ENCODE data around the gene TTC7B. TPM values are rescaled to one million over a fixed set of nuclear protein-coding genes. Genes with fewer than 3 reads are reported as not detected.
"Not testable (repeated sequence)": the region's sequence is repeated elsewhere in the genome, so short reads cannot be mapped to it uniquely, and the experiment has no call there.

The TTC7B gene
- total RNA-seq, 4 donors from 2014 or later: 19.1 to 87.6 (median 22.1) TPM

DNA sequence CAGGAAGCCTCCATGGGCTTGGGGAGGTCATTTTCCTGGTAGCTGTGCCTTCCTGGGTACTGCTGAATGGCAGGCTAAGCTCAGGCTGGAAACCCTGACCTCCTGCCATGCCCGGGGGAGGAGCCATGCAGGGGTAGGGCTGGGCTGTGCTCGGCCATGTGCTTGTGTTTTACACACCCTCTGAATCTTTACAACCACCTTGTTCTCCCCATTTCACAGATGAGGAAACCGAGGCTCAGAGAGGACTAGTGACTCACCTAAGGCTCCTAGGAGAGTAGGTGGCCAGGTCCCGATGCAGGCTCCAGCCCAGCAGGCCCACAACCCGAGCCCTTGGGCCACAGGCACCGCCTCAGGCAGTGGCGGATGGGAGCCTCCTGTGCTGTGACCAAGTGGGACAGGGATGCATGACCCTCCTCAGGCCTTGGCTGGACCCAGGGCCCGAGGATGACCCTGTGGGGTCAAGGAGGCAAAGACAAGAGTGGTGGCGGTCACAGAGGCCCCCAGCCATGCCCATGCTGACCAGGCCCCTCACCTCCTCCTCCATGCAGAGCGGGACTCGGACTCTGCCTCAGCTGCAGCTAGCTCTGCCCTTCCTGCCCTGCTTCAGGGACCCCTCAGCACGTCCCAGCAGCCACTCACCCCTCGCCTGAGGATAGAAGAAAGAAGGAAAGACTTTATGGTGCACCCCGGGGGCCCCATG is 283.3 kb downstream of the TTC7B start:
- no peak for DNase-seq
- Histone ChIP-seq H3K9me3 (no peaks in the 10 kb centered on the region), H3K4me3 (replicated peaks in 1 of 3) (no peak overlapping the region), H3K27me3 (no peaks in the 10 kb centered on the region), H3K36me3 (no peaks in the 10 kb centered on the region), H3K4me1 (peaks cover 5 to 23% of the 10 kb centered on the region in 2 donors), H3K27ac (no peak overlapping the region)
- no peak for TF ChIP-seq POLR2A (IDR thresholded peaks at IDR 0.05)
- TF ChIP-seq, protein P1, sequence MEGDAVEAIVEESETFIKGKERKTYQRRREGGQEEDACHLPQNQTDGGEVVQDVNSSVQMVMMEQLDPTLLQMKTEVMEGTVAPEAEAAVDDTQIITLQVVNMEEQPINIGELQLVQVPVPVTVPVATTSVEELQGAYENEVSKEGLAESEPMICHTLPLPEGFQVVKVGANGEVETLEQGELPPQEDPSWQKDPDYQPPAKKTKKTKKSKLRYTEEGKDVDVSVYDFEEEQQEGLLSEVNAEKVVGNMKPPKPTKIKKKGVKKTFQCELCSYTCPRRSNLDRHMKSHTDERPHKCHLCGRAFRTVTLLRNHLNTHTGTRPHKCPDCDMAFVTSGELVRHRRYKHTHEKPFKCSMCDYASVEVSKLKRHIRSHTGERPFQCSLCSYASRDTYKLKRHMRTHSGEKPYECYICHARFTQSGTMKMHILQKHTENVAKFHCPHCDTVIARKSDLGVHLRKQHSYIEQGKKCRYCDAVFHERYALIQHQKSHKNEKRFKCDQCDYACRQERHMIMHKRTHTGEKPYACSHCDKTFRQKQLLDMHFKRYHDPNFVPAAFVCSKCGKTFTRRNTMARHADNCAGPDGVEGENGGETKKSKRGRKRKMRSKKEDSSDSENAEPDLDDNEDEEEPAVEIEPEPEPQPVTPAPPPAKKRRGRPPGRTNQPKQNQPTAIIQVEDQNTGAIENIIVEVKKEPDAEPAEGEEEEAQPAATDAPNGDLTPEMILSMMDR (IDR thresholded peaks at IDR 0.05): no peak
- intact Hi-C loops (cut with DNase I): no loop called here
- WGBS, 2 donors: 87 to 91% methylated on average over 10 to 12 of the region's 14 CpGs

DNA sequence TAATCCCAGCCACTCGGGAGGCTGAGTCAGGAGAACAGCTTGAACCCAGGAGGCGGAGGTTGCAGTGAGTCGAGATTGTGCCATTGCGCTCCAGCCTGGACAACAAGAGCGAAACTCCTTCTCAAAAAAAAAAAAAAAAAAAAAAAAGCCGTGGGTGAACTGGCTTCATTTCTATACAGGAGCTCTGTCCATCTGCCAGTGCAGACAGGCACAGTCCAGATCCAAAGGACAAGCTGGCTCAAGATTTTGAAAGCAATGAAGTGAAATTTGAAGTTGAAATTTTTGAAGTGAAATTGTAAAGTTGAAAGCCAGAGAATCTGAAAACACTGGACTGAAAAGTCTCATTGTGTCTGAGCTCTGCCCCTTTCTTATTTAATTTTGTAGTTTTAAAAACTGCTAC is 284.7 kb downstream of the TTC7B start:
- Histone ChIP-seq H3K27me3 (no peaks in the 10 kb centered on the region), H3K4me1 (peaks cover under 1 to 18% of the 10 kb centered on the region in 2 donors), H3K36me3 (no peaks in the 10 kb centered on the region), H3K9me3 (no peaks in the 10 kb centered on the region), H3K27ac (no peak overlapping the region), H3K4me3 (replicated peaks in 1 of 3) (no peak overlapping the region)
- intact Hi-C loops (cut with DNase I): no loop called here
- no peak for DNase-seq
- 91% methylated on average over 6 of the region's 6 CpGs for WGBS, 2 donors
- TF ChIP-seq, protein P1 (IDR thresholded peaks at IDR 0.05): no peak
- TF ChIP-seq POLR2A (IDR thresholded peaks at IDR 0.05): no peak

DNA sequence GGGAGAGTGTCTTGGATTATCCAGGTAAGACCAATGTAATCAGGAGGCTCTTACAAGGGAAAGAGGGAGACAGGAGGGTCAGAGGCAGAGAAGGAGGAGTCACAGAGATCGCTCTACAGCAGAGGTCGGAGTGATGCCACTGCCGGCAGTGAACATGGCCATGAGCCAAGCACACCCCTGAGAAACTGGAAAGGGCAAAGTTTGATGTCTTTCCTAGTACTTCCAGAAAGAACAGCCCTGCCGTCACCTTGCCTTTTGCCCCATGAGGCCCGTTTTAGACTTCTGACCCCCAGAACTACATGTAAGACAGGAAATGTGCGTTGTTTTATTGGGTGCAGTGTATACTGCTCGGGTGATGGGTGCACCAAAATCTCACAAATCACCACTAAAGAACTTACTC is 285.7 kb downstream of the TTC7B start:
- Histone ChIP-seq H3K27me3 (no peaks in the 10 kb centered on the region), H3K4me3 (replicated peaks in 1 of 3) (no peak overlapping the region), H3K4me1 (peaks cover 0 to 11% of the 10 kb centered on the region in 2 donors), H3K36me3 (no peaks in the 10 kb centered on the region), H3K9me3 (no peaks in the 10 kb centered on the region), H3K27ac (no peak overlapping the region)
- DNase-seq: no peak
- TF ChIP-seq POLR2A (IDR thresholded peaks at IDR 0.05): no peak
- TF ChIP-seq, protein P1 (IDR thresholded peaks at IDR 0.05): no peak
- intact Hi-C loops (cut with DNase I): no loop called here
- WGBS, 2 donors: 81 to 88% methylated on average over 7 of the region's 7 CpGs

DNA sequence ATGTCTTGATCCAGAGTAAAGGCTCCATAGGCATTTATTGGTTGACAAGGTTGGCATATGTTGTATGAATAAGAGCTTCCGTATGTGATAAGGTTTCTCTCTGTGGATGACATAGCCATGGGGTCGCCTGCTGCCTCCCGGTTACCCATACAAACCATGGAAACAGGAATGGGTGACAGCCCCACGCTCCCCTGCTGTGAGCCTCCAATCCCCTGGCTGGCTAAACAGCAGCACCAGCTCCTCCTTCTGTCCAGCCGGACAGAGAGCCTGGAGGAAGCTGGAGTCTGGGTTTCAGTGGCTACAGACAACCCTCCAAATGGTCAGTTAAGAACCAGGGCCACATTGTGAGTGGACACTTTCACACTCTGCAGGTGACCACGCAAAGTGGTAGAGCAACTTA is 288.3 kb downstream of the TTC7B start:
- Histone ChIP-seq H3K9me3 (no peaks in the 10 kb centered on the region), H3K27me3 (no peaks in the 10 kb centered on the region), H3K27ac (no peak overlapping the region), H3K4me1 (peaks cover 0 to 15% of the 10 kb centered on the region in 2 donors), H3K36me3 (no peaks in the 10 kb centered on the region), H3K4me3 (replicated peaks in 1 of 3) (no peak overlapping the region)
- TF ChIP-seq, protein P1 (IDR thresholded peaks at IDR 0.05): no peak
- TF ChIP-seq POLR2A (IDR thresholded peaks at IDR 0.05): no peak
- WGBS, 2 donors: 97 to 100% methylated on average over 4 to 6 of the region's 6 CpGs
- intact Hi-C loops (cut with DNase I): no loop called here
- no peak for DNase-seq

DNA sequence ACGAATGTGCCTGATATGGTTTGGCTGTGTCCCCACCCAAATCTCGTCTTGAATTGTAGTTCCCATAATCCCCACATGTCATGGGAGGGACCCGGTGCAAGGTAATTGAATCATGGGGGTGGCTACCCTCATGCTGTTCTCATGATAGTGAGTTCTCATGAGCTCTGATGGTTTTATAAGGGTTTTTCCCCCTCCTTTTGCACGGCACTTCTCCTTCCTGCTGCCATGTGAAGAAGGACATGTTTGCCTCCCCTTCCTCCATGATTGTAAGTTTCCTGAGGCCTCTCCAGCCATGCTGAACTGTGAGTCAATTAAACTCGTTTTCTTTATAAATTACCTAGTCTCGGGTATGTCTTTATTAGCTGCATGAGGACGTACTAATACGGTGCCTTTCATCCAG is 289.7 kb downstream of the TTC7B start:
- H3K27me3 ChIP-seq; H3K27ac ChIP-seq; H3K4me3 ChIP-seq (replicated peaks in 1 of 3); H3K36me3 ChIP-seq; DNase-seq; H3K9me3 ChIP-seq; intact Hi-C loops (cut with DNase I): not testable (repeated sequence)
- WGBS, 2 donors: 86 to 93% methylated on average over 7 to 8 of the region's 8 CpGs
- peaks cover 8 to 29% of the 10 kb centered on the region in 2 donors for H3K4me1 ChIP-seq

DNA sequence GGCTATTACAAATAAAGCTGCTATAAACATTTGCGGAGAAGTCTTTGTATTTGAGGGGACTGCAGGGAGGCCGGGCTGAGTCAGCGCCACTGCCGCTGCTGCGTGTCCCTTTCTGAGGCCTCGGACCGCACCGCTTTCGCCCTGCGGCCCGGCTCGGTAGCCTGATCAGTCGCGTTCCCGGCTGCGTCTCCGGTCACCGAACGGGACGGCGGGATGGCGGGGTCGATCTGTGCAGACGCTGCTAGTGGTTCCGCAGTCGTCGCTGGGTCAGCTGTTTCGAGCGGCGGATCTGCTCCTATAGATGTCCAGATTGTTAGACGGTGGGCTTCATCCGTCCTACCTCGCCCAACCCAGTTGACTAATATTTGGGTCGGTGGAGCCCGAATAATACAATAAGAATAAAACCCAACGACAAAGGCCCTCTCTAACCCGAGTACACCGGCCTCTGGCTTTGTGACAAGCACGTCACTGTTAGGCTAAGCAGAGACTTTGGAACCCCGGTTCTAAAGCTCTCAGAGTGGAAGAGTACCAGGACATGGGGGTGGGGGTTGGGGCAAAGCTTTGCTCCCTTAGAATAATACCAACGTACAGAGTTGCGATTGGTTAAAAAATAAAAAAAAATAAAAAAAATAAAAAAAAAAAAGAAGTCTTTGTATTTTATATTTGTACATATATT is 290.7 kb downstream of the TTC7B start:
- H3K4me3 ChIP-seq (replicated peaks in 1 of 3); H3K27me3 ChIP-seq; H3K27ac ChIP-seq; DNase-seq; H3K9me3 ChIP-seq; intact Hi-C loops (cut with DNase I); H3K36me3 ChIP-seq: not testable (repeated sequence)
- WGBS, 2 donors: 76 to 79% methylated on average over 25 to 26 of the region's 42 CpGs
- peaks cover 19 to 40% of the 10 kb centered on the region in 2 donors for H3K4me1 ChIP-seq
